HepG2 (cell line): ENCODE data around the gene PPP1R8. TPM values are rescaled to one million over a fixed set of nuclear protein-coding genes. Genes with fewer than 3 reads are reported as not detected.

ENCODE experiments used
- ATAC-seq: fragments of 200-7000 bp; cut with Tn5 transposase; 3 replicates; pipeline ENCODE4 v1.9.1; 2020; ENCODE audit warnings: mild to moderate bottlenecking, moderate library complexity
- BruUV-seq: library from RNA; stranded (reverse); fragments of 400-500 nt; replicated peaks from 2 replicates; lab custom pipeline; 2021; lab: Mats Ljungman, UMichigan
- CTCF ChIA-PET: fragments of 300-600 bp; formaldehyde crosslinking; extraction: SDS; loops from one replicate; lab custom pipeline; 2021; ENCODE audit warnings: low total read pairs, inconsistent platforms, low intra/inter-chr PET ratio; lab: Yijun Ruan, JAX
- POLR2A ChIA-PET: fragments of 350-600 bp; sonication (Branson Sonifier 250); formaldehyde crosslinking; loops from one replicate; lab custom pipeline; 2020; ENCODE audit warnings: antibody characterized with exemption, inconsistent platforms; lab: Yijun Ruan, JAX
- DNase-seq: peaks from one replicate; pipeline ENCODE4 v3.0.0-alpha.2; 2015; ENCODE audit warnings: low spot score
- FAIRE-seq: peaks from 3 replicates; lab custom pipeline; 2011; peaks lifted over from hg19 to GRCh38; lab: Jason Lieb, UNC
- H2AFZ ChIP-seq: one replicate; pipeline ENCODE4 v1.6.1; 2011; ENCODE audit warnings: low read length, inconsistent platforms
- H3K27ac ChIP-seq: fragments of 300-600 bp; 3 replicates; pipeline ENCODE4 v1.8.0; 2011; ENCODE audit warnings: mixed run types, mild to moderate bottlenecking, mixed read lengths, low read length, inconsistent platforms; ENCODE audit not compliant: insufficient read depth; ENCODE audit errors: extremely low read length
- H3K27me3 ChIP-seq, 2 experiments: fragments of 200-600 bp in 1 of 2; 2 replicates in 1 of 2; 3 replicates in 1 of 2; pipeline versions ENCODE4 v1.6.0 to v1.8.0; 2011; ENCODE audit warnings: low read length in 2 of 2, mild to moderate bottlenecking in 2 of 2, moderate library complexity in 2 of 2, inconsistent platforms in 1 of 2; ENCODE audit not compliant: insufficient read depth in 2 of 2, control insufficient read depth in 1 of 2
- H3K36me3 ChIP-seq, 2 experiments: fragments of 200-600 bp in 1 of 2; replicated peaks in 1 of 2; 2 replicates in 1 of 2; 3 replicates in 1 of 2; pipeline versions ENCODE4 v1.5.1 to v1.8.0; 2011; ENCODE audit warnings: low read length in 2 of 2, inconsistent platforms in 1 of 2; ENCODE audit not compliant: insufficient read depth in 2 of 2, control insufficient read depth in 1 of 2
- H3K4me1 ChIP-seq: 2 replicates; pipeline ENCODE4 v1.5.1; 2012; ENCODE audit warnings: low read length, inconsistent platforms; ENCODE audit not compliant: insufficient read depth
- H3K4me2 ChIP-seq: 2 replicates; pipeline ENCODE4 v1.6.0; 2011; ENCODE audit warnings: low read depth, low read length, inconsistent platforms
- H3K4me3 ChIP-seq, 3 experiments: fragments of 200-600 bp in 1 of 3; sonication (generic), shearing (Covaris generic) in 1 of 3; replicated peaks in 1 of 3; 2 replicates each; pipeline ENCODE4 v1.5.1; 2011 to 2016; ENCODE audit warnings: low read length in 3 of 3, inconsistent platforms in 2 of 3, low read depth in 2 of 3, mild to moderate bottlenecking in 2 of 3, control low read depth in 1 of 3, mixed read lengths in 1 of 3; ENCODE audit not compliant: insufficient read depth in 1 of 3
- H3K79me2 ChIP-seq: one replicate; pipeline ENCODE4 v1.6.1; 2011; ENCODE audit warnings: low read length, inconsistent platforms; ENCODE audit not compliant: insufficient read depth
- H3K9ac ChIP-seq: 2 replicates; pipeline ENCODE4 v1.6.0; 2011; ENCODE audit warnings: mild to moderate bottlenecking, low read depth, low read length, inconsistent platforms; ENCODE audit not compliant: insufficient read depth
- H3K9me3 ChIP-seq: 2 replicates; pipeline ENCODE4 v1.5.1; 2012; ENCODE audit warnings: mild to moderate bottlenecking, low read length
- H4K20me1 ChIP-seq: 2 replicates; pipeline ENCODE4 v1.6.0; 2011; ENCODE audit warnings: inconsistent platforms, mild to moderate bottlenecking, low read length, moderate library complexity; ENCODE audit not compliant: insufficient read depth
- KLF12 ChIP-seq: sonication (generic); formaldehyde crosslinking; IDR thresholded peaks from 2 replicates; pipeline ENCODE4 v1.4.0; 2020; ENCODE audit warnings: missing genetic modification reagents, borderline replicate concordance
- SCMH1 ChIP-seq: sonication (generic); formaldehyde crosslinking; IDR thresholded peaks from 2 replicates; pipeline ENCODE4 v1.9.0; 2021; ENCODE audit warnings: missing genetic modification reagents, mild to moderate bottlenecking, borderline replicate concordance
- SPEN ChIP-seq: sonication (generic); formaldehyde crosslinking; IDR thresholded peaks from 2 replicates; pipeline ENCODE4 v1.5.1; 2020; ENCODE audit warnings: low read depth, mild to moderate bottlenecking, missing genetic modification reagents
- ZNF3 ChIP-seq: IDR thresholded peaks from 2 replicates; pipeline ENCODE4 v1.7.0; 2017; ENCODE audit warnings: inconsistent platforms
- ZNF672 ChIP-seq: sonication (generic); formaldehyde crosslinking; IDR thresholded peaks from 2 replicates; pipeline ENCODE4 v1.8.1; 2022; ENCODE audit warnings: missing genetic modification reagents
- WGBS: methylation state at CpG from one replicate; pipeline ENCODE4 v1.1.6; 2017; ENCODE audit warnings: low lambda C conversion rate; 5-methylcytosine and 5-hydroxymethylcytosine counted together
- in situ Hi-C: cut with HindIII; loops from 2 replicates; pipeline ENCODE4 v1.10.0; 2017; ENCODE audit warnings: low pct_unique_long_range_greater_than_20kb; ENCODE audit not compliant: extremely low pct_ligation_motif_present
- intact Hi-C: fragments of 100-400 bp; cut with micrococcal nuclease; formaldehyde crosslinking; loops from one replicate; pipeline ENCODE4 v1.10.0; 2022; ENCODE audit not compliant: unreplicated experiment
- polyA plus RNA-seq, 8 experiments: library from polyadenylated mRNA; depleted of rRNA in 3 of 8; stranded (reverse) in 7 of 8; unstranded in 1 of 8; fragments of >200 nt; fragmentation: Illumina TruSeq in 4 of 8; extraction: Trizol in 4 of 8; gene quantifications; 2 replicates each; pipeline versions ENCODE4 v1.2.1 to v1.2.3, GENCODE V29; 2011 to 2016; ENCODE audit warnings: low read depth in 4 of 8, missing spikeins in 1 of 8, mixed read lengths in 1 of 8; ENCODE audit not compliant: insufficient read depth in 1 of 8
- total RNA-seq, 5 experiments: library from RNA; depleted of rRNA; stranded (reverse); fragments of >200 nt; fragmentation: Illumina TruSeq; extraction: Trizol; gene quantifications; 2 replicates each; pipeline ENCODE4 v1.2.3, GENCODE V29; 2016; ENCODE audit warnings: low read depth in 1 of 5
- TF ChIP-seq, protein P1 (sequence below): IDR thresholded peaks from 2 replicates; pipeline ENCODE4 v1.6.1; 2016; ENCODE audit warnings: low read depth, missing genetic modification reagents, missing compliant biosample characterization

PPP1R8 gene
- total and polyA plus RNA-seq, 2 of the 13 experiments (the other 11 are each of a cell fraction or from before 2014, with no cell fraction given) = 38.3 to 62.2 TPM

DNA sequence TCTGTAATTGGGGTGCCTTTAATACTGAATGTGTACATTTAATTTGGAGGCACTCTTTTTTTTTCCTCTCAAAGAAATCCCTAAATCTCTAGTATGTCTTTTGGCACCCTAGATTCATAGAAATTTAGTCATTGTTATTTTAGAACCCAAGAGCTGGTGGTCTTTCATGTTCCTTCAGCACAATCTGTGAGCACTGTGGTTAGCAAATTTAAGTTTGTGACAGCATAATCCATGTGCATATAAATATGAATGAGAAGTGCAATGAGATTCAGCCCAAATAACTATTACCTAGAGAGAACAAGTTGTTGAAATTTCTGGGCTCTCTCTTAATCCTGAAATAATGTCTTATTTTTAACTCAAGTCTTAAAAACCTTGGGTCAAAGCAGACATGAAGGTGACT, 4.5 kb downstream of the PPP1R8 start (continued):
- TF ChIP-seq, protein P1, sequence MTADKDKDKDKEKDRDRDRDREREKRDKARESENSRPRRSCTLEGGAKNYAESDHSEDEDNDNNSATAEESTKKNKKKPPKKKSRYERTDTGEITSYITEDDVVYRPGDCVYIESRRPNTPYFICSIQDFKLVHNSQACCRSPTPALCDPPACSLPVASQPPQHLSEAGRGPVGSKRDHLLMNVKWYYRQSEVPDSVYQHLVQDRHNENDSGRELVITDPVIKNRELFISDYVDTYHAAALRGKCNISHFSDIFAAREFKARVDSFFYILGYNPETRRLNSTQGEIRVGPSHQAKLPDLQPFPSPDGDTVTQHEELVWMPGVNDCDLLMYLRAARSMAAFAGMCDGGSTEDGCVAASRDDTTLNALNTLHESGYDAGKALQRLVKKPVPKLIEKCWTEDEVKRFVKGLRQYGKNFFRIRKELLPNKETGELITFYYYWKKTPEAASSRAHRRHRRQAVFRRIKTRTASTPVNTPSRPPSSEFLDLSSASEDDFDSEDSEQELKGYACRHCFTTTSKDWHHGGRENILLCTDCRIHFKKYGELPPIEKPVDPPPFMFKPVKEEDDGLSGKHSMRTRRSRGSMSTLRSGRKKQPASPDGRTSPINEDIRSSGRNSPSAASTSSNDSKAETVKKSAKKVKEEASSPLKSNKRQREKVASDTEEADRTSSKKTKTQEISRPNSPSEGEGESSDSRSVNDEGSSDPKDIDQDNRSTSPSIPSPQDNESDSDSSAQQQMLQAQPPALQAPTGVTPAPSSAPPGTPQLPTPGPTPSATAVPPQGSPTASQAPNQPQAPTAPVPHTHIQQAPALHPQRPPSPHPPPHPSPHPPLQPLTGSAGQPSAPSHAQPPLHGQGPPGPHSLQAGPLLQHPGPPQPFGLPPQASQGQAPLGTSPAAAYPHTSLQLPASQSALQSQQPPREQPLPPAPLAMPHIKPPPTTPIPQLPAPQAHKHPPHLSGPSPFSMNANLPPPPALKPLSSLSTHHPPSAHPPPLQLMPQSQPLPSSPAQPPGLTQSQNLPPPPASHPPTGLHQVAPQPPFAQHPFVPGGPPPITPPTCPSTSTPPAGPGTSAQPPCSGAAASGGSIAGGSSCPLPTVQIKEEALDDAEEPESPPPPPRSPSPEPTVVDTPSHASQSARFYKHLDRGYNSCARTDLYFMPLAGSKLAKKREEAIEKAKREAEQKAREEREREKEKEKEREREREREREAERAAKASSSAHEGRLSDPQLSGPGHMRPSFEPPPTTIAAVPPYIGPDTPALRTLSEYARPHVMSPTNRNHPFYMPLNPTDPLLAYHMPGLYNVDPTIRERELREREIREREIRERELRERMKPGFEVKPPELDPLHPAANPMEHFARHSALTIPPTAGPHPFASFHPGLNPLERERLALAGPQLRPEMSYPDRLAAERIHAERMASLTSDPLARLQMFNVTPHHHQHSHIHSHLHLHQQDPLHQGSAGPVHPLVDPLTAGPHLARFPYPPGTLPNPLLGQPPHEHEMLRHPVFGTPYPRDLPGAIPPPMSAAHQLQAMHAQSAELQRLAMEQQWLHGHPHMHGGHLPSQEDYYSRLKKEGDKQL (CRISPR knock-in tag) = no peak
- TF ChIP-seq ZNF3 (CRISPR knock-in tag) (no peak), SPEN (CRISPR knock-in tag) (no peak)

DNA sequence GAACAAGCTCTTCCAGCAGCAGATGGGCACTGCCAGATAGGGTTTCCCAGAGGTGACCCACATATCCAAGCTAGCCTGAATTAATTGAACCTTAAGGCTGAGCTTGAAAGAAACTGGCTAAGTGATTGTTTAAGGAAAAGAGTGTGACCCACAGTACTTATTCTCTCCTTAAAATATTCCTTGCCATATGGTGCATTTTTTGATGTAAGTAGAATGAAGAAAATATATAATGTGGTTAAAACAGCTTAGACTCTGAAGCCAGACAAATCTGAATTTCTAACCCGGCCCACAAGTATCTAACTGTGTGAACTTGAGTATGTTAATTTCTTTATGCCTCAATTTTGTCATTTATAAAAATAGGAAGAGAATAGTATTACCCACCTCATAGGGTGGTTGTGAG, 4.9 kb downstream of the PPP1R8 start:
- H3K79me2 ChIP-seq = peaks cover 67% of the 10 kb centered on the region
- DNase-seq = no peak
- ATAC-seq = no peak
- peaks cover 8 to 55% of the 10 kb centered on the region in 2 experiments for H3K36me3 ChIP-seq
- 94% methylated on average over 1 of the region's 1 CpG for WGBS
- H3K4me2 ChIP-seq = 0 out of 2 replicates have a peak overlapping the region, but pooled peaks have one; percentile 2
- H3K27ac ChIP-seq = no peak overlapping the region
- no peaks in the 10 kb centered on the region; a peak in 1 of 5 replicates for H3K27me3 ChIP-seq
- no peak overlapping the region for H2AFZ ChIP-seq
- no peak overlapping the region for H3K4me3 ChIP-seq
- ChIA-PET CTCF (no interaction called here), POLR2A (no interaction called here)
- in situ Hi-C loops = no loop called here
- no TSS peak for BruUV-seq
- no peak for FAIRE-seq
- H4K20me1 ChIP-seq = no peaks in the 10 kb centered on the region
- no peak overlapping the region for H3K9ac ChIP-seq
- peaks cover 39% of the 10 kb centered on the region for H3K4me1 ChIP-seq
- intact Hi-C loops = no loop called here
- no peak for TF ChIP-seq ZNF672 (CRISPR knock-in tag)
- no peak for TF ChIP-seq SCMH1 (CRISPR knock-in tag)
- no peak for TF ChIP-seq KLF12
- H3K9me3 ChIP-seq = no peaks in the 10 kb centered on the region
